GM18951 (cell line): Measurements from ENCODE around the gene FOXP4.
"Not testable (repeated sequence)": the region's sequence is repeated elsewhere in the genome, so short reads cannot be mapped to it uniquely, and the experiment has no call there.

ENCODE experiments used
- POLR2A ChIP-seq: IDR thresholded peaks from 4 replicates; pipeline ENCODE4 v1.6.1; 2011; ENCODE audit warnings: mild to moderate bottlenecking; ENCODE audit not compliant: insufficient read length, insufficient read depth; ENCODE audit errors: extremely low read depth
- in situ Hi-C: fragments of 300-500 bp; cut with MboI; formaldehyde crosslinking; loops from one replicate; pipeline ENCODE4 v1.12.0; 2022; ENCODE audit warnings: low sequenced_read_pairs, mixed read lengths, inconsistent platforms; ENCODE audit not compliant: unreplicated experiment

Gene FOXP4

DNA sequence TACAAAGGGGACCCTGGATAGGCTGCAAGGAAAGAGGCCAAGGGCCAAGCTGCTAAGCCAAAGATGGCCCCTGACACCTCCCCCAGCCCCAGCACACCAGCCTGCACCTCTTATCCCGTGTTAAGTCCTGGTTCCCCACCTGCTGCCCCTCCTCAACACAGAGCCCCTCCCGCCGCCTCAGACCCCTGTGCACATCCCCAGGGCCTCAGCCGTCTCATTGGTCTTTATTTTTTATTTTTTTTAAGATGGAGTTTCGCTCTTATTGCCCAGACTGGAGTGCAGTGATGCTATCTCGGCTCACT is 55.0 kb downstream of the FOXP4 start:
- in situ Hi-C loops, result loop anchor here (10.0 kb wide), 1 partner anchor 74 kb away; no protein-coding TSS in a partner anchor
- TF ChIP-seq POLR2A, result no peak

GRCh38 chr6:41602422-41602743 is 56.2 kb downstream of the FOXP4 start:
- TF ChIP-seq POLR2A, result no peak
- in situ Hi-C loops, result loop anchor here (10.0 kb wide), 1 partner anchor 72 kb away; no protein-coding TSS in a partner anchor

DNA sequence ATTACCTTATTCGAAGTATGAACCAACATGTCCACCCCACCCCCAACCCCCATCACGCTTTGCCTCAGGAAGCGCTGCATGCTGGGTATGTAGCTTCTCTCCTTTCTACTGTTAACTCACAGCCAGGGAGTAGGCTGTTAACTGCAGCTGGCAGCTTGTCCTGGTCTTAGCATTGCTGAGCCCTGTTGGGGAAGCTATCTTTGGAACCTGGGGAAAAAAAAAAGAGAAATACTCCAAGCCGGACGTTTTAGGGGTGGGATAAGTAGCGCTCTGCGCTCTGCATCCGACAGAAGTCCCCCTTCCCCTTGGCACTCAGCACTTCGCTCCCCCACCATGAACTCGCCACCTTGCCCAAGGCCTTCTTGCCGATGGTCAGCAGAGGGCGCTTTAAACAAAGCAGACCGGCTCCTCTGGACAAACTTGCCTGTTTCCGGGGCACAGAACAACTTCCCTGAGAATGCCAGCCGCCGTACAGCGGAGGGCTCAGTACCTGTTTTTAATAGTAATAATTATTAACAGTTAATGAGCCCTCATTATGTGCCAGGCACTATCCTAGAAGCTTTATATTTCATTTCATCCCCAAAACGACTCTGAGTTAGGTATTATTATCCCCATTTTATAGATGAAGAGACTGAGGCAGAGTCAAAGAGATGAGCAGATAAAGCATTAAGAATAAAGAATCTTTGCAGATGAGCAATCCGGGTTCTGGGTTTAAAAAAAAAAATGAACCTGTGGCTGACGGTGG is 56.9 kb downstream of the FOXP4 start:
- in situ Hi-C loops, result loop anchor here (10.0 kb wide), 1 partner anchor 72 kb away; no protein-coding TSS in a partner anchor
- no peak for TF ChIP-seq POLR2A

GRCh38 chr6:41604006-41604405 is 57.8 kb downstream of the FOXP4 start:
- in situ Hi-C loops, result loop anchor here (10.0 kb wide), 1 partner anchor 71 kb away; no protein-coding TSS in a partner anchor

DNA sequence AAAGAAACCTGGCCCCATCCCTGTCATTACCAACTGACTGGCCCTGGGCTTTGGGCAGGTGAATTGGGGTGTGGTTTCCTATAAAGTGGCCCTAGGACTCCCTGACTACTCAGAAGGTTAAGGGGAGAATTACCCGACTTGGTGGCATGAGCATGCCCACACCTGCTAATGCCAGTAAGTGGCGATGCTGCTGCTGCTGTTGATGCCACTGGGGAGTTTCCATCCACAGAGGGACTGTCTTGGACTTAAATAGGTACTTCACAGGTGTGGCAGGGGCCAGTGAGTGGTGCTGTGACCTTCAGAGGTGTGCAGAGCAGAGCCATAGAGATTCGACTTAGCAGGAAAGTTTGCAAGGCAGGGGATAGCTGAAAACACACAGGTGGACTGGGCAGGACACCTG is 59.5 kb downstream of the FOXP4 start:
- in situ Hi-C loops, result loop anchor here (10.0 kb wide), 1 partner anchor 69 kb away; no protein-coding TSS in a partner anchor
- no peak for TF ChIP-seq POLR2A

More at GRCh38 chr6:41604006-41604405, 57.8 kb downstream of the FOXP4 start:
- TF ChIP-seq POLR2A, result no peak

- TF ChIP-seq POLR2A, result no peak
- in situ Hi-C loops, result loop anchor here (10.0 kb wide), 1 partner anchor 68 kb away; no protein-coding TSS in a partner anchor
Observed at GRCh38 chr6:41607036-41607435, 60.9 kb downstream of the FOXP4 start.

- in situ Hi-C loops, result loop anchor here (10.0 kb wide), 1 partner anchor 67 kb away; no protein-coding TSS in a partner anchor
- TF ChIP-seq POLR2A, result no peak
Observed at GRCh38 chr6:41607736-41608135, 61.6 kb downstream of the FOXP4 start.

GRCh38 chr6:41608443-41609151 is 62.4 kb downstream of the FOXP4 start:
- in situ Hi-C loops, result loop anchor here (10.0 kb wide), 1 partner anchor 66 kb away; no protein-coding TSS in a partner anchor

DNA sequence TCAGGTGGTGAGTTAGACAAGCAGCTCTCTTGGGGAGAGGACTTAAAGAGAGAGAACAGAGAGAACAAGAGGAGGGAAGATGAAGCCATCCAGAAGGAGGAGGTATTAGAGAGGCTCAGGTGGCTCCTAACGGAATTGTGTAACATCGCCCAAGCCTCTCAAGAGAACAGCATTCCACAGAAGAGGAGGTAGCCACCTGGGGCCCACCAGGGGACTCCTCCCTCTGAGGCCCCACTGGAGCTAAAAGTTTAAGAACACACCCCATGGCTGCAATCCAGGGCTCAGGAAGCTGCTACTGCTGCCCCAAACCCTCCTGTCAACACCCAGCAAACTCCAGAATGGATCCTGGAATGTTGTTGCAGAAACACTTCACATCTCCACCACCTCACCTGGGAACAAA is 68.5 kb downstream of the FOXP4 start:
- TF ChIP-seq POLR2A, result no peak
- in situ Hi-C loops, result no loop called here

More at GRCh38 chr6:41608443-41609151, 62.4 kb downstream of the FOXP4 start:
- TF ChIP-seq POLR2A, result no peak

DNA sequence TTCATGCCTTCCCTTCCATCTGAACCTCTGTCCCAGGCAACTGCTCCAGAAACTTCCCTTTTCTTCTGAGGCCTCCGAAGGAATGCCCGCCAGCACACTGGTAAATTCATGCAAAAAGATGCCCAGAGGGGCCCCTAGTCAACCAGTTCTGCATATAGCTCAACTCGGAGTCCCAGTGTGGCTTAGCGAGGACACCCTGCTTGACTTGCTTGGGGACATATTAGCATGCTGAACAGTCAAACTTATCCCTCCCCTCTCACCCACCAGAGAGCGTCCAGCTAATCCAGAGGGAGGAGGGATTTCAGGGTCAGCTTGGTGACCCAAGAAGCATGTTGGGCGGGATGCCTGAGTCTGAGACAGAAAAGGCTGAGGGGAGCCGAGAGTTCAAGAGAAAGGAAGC is 69.1 kb downstream of the FOXP4 start:
- TF ChIP-seq POLR2A, result no peak
- in situ Hi-C loops, result no loop called here

GRCh38 chr6:41618598-41618997 is 72.4 kb downstream of the FOXP4 start:
- no peak for TF ChIP-seq POLR2A
- in situ Hi-C loops, result no loop called here

DNA sequence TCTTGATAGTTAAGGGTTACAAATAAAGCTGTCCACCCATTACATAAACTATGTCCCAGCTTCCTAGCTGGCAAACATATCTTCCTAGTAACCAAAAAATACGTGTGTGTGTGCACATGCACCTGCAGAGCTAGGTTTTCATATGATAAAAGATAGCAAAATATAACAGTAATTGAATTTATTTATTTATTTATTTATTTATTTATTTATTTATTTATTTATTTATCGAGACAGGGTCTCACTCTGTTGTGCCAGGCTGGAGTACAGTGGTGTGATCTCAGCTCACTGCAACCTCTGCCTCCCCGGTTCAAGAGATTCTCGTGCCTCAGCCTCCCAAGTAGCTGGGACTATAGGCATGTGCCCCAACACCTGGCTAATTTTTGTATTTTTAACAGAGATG is 73.0 kb downstream of the FOXP4 start:
- in situ Hi-C loops, result not testable (repeated sequence)

DNA sequence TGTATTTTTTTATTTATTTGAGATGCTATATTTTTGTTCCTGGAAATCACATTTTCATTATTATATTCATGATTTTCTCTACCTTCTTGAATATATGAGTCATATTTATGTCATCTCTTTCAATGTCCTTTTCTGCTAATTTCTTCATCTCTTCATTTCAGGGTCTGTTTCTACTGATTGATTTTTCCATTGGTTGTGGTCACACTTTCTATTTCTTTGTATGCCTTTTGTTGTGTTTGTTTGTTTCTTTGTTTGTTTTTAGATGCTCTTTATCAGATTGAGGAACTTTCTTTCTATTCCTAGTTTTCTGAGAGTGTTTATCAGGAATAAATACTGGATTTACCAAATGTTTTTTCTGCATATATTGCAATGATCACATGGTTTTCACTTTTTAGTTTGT is 75.2 kb downstream of the FOXP4 start:
- in situ Hi-C loops, result no loop called here
- no peak for TF ChIP-seq POLR2A

GRCh38 chr6:41621802-41622201 is 75.6 kb downstream of the FOXP4 start:
- TF ChIP-seq POLR2A, result no peak
- in situ Hi-C loops, result no loop called here

- in situ Hi-C loops, result no loop called here
Observed at GRCh38 chr6:41622206-41622988, 76.2 kb downstream of the FOXP4 start.

More at GRCh38 chr6:41622206-41622988, 76.2 kb downstream of the FOXP4 start:
- no peak for TF ChIP-seq POLR2A
